GM23338 (cell line): ENCODE data around the gene PACSIN3.

Experiments used
- CREB1 ChIP-seq: fragments of 250-450 bp; sonication (Bioruptor Pico); IDR thresholded peaks from 2 replicates; pipeline ENCODE4 v1.5.0; 2020; ENCODE audit warnings: low read depth, mild to moderate bottlenecking, moderate library complexity
- EZH2 ChIP-seq: fragments of 200-600 bp; sonication (generic); IDR thresholded peaks from one replicate; pipeline ENCODE4 v1.8.0; 2017; ENCODE audit warnings: antibody characterized with exemption, mild to moderate bottlenecking, low read depth; ENCODE audit not compliant: unreplicated experiment
- POLR2AphosphoS5 ChIP-seq: IDR thresholded peaks from 2 replicates; pipeline ENCODE4 v1.6.1; 2016; ENCODE audit warnings: antibody characterized with exemption, low read depth
- TF ChIP-seq, protein P1 (sequence below), 2 experiments: fragments of 200-600 bp in 1 of 2; sonication (generic) in 1 of 2; conservative IDR thresholded peaks; 2 replicates each; pipeline versions ENCODE4 v1.5.1 to v1.6.1; 2016 to 2017; ENCODE audit warnings: antibody characterized with exemption in 2 of 2, low read depth in 2 of 2, mild to moderate bottlenecking in 2 of 2, moderate library complexity in 1 of 2
- TF ChIP-seq, protein P2 (sequence below): IDR thresholded peaks from one replicate; pipeline ENCODE4 v1.6.1; 2018; ENCODE audit warnings: antibody characterized with exemption; ENCODE audit not compliant: unreplicated experiment

GRCh38 chr11:47212938-47213337, 26.7 kb upstream of the PACSIN3 start:
- TF ChIP-seq, protein P1, sequence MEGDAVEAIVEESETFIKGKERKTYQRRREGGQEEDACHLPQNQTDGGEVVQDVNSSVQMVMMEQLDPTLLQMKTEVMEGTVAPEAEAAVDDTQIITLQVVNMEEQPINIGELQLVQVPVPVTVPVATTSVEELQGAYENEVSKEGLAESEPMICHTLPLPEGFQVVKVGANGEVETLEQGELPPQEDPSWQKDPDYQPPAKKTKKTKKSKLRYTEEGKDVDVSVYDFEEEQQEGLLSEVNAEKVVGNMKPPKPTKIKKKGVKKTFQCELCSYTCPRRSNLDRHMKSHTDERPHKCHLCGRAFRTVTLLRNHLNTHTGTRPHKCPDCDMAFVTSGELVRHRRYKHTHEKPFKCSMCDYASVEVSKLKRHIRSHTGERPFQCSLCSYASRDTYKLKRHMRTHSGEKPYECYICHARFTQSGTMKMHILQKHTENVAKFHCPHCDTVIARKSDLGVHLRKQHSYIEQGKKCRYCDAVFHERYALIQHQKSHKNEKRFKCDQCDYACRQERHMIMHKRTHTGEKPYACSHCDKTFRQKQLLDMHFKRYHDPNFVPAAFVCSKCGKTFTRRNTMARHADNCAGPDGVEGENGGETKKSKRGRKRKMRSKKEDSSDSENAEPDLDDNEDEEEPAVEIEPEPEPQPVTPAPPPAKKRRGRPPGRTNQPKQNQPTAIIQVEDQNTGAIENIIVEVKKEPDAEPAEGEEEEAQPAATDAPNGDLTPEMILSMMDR (conservative IDR thresholded peaks at IDR 0.05; ENCODE audit: low read depth in 2 of 2) = no peak
- TF ChIP-seq EZH2 (no peak), POLR2AphosphoS5 (no peak), CREB1 (CRISPR knock-in tag) (no peak)
- TF ChIP-seq, protein P2, sequence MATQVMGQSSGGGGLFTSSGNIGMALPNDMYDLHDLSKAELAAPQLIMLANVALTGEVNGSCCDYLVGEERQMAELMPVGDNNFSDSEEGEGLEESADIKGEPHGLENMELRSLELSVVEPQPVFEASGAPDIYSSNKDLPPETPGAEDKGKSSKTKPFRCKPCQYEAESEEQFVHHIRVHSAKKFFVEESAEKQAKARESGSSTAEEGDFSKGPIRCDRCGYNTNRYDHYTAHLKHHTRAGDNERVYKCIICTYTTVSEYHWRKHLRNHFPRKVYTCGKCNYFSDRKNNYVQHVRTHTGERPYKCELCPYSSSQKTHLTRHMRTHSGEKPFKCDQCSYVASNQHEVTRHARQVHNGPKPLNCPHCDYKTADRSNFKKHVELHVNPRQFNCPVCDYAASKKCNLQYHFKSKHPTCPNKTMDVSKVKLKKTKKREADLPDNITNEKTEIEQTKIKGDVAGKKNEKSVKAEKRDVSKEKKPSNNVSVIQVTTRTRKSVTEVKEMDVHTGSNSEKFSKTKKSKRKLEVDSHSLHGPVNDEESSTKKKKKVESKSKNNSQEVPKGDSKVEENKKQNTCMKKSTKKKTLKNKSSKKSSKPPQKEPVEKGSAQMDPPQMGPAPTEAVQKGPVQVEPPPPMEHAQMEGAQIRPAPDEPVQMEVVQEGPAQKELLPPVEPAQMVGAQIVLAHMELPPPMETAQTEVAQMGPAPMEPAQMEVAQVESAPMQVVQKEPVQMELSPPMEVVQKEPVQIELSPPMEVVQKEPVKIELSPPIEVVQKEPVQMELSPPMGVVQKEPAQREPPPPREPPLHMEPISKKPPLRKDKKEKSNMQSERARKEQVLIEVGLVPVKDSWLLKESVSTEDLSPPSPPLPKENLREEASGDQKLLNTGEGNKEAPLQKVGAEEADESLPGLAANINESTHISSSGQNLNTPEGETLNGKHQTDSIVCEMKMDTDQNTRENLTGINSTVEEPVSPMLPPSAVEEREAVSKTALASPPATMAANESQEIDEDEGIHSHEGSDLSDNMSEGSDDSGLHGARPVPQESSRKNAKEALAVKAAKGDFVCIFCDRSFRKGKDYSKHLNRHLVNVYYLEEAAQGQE = no peak
